ENCODE measurements around the gene SLC16A8. TPM values are rescaled to one million over a fixed set of nuclear protein-coding genes. Genes with fewer than 3 reads are reported as not detected.
A peak's percentile ranks its signal among the peaks of the same experiment; 100 is the strongest.

The SLC16A8 gene
- total and polyA plus RNA-seq, 2 donors from 2014 or later, result 0.31 to 0.92 TPM

- no peaks in the 10 kb centered on the region for H3K4me1 ChIP-seq (ENCODE audit: control insufficient read depth in 2 of 3, insufficient read depth in 2 of 3, low read depth in 1 of 3, low read length in 3 of 3)
- DNase-seq (peak in 2 of 5 donors; percentile 66 to 73), FAIRE-seq (no peak)
- no peak overlapping the region for H3K4me3 ChIP-seq (ENCODE audit: low read length in 3 of 3)
- H3K27me3 ChIP-seq (ENCODE audit: control insufficient read depth, insufficient read depth, low read length), result peaks cover 3% of the 10 kb centered on the region
- no peak overlapping the region for H3K27ac ChIP-seq (ENCODE audit: low read depth in 2 of 2, low read length in 2 of 2)
- no peaks in the 10 kb centered on the region for H3K36me3 ChIP-seq (ENCODE audit: control insufficient read depth in 2 of 3, insufficient read depth in 3 of 3, low read length in 3 of 3)
- H3K9ac ChIP-seq (ENCODE audit: low read length in 3 of 3), result no peak overlapping the region
- intact Hi-C loops (cut with DNase I), result no loop called here
- no peaks in the 10 kb centered on the region for H3K9me3 ChIP-seq (ENCODE audit: control insufficient read depth in 2 of 3, insufficient read depth in 1 of 3, low read length in 3 of 3)
- no peak for TF ChIP-seq CTCF (IDR thresholded peaks at IDR 0.05; ENCODE audit: borderline replicate concordance, extremely low read depth, insufficient read depth)
Measured at GRCh38 chr22:38086942-38087341, 3.0 kb upstream of the SLC16A8 start.

- H3K9ac ChIP-seq (ENCODE audit: low read length in 3 of 3), result no peak overlapping the region
- intact Hi-C loops (cut with DNase I), result no loop called here
- peaks cover 0 to 5% (median 0%) of the 10 kb centered on the region in 3 donors for H3K4me1 ChIP-seq (ENCODE audit: control insufficient read depth in 2 of 3, insufficient read depth in 2 of 3, low read depth in 1 of 3, low read length in 3 of 3)
- H3K4me3 ChIP-seq (ENCODE audit: low read length in 3 of 3), result no peak overlapping the region
- no peaks in the 10 kb centered on the region for H3K36me3 ChIP-seq (ENCODE audit: control insufficient read depth in 2 of 3, insufficient read depth in 3 of 3, low read length in 3 of 3)
- H3K9me3 ChIP-seq (ENCODE audit: control insufficient read depth in 2 of 3, insufficient read depth in 1 of 3, low read length in 3 of 3), result no peaks in the 10 kb centered on the region
- H3K27me3 ChIP-seq (ENCODE audit: control insufficient read depth, insufficient read depth, low read length), result peaks cover 3% of the 10 kb centered on the region
- no peak for TF ChIP-seq CTCF (IDR thresholded peaks at IDR 0.05; ENCODE audit: borderline replicate concordance, extremely low read depth, insufficient read depth)
- no peak overlapping the region for H3K27ac ChIP-seq (ENCODE audit: low read depth in 2 of 2, low read length in 2 of 2)
- FAIRE-seq, result no peak
- DNase-seq, result peak in 1 of 5 donors; percentile 58
Measured at GRCh38 chr22:38086001-38086845, 2.2 kb upstream of the SLC16A8 start.

GRCh38 chr22:38085501-38085900, 1.5 kb upstream of the SLC16A8 start:
- DNase-seq (peak in 1 of 5 donors; percentile 41), FAIRE-seq (no peak)
- no peaks in the 10 kb centered on the region for H3K9me3 ChIP-seq (ENCODE audit: control insufficient read depth in 2 of 3, insufficient read depth in 1 of 3, low read length in 3 of 3)
- peaks cover 3% of the 10 kb centered on the region for H3K27me3 ChIP-seq (ENCODE audit: control insufficient read depth, insufficient read depth, low read length)
- intact Hi-C loops (cut with DNase I), result no loop called here
- TF ChIP-seq CTCF (IDR thresholded peaks at IDR 0.05; ENCODE audit: borderline replicate concordance, extremely low read depth, insufficient read depth), result no peak
- H3K27ac ChIP-seq (ENCODE audit: low read depth in 2 of 2, low read length in 2 of 2), result no peak overlapping the region
- H3K4me1 ChIP-seq (ENCODE audit: control insufficient read depth in 2 of 3, insufficient read depth in 2 of 3, low read depth in 1 of 3, low read length in 3 of 3), result peaks cover 0 to 8% (median 0%) of the 10 kb centered on the region in 3 donors
- H3K9ac ChIP-seq (ENCODE audit: low read length in 3 of 3), result no peak overlapping the region
- H3K36me3 ChIP-seq (ENCODE audit: control insufficient read depth in 2 of 3, insufficient read depth in 3 of 3, low read length in 3 of 3), result no peaks in the 10 kb centered on the region
- H3K4me3 ChIP-seq (ENCODE audit: low read length in 3 of 3), result no peak overlapping the region

Data from kidney (tissue), 14 donors.